K562 (cell line): ENCODE results near the gene TMX4.

Experiments
- ARID2 ChIP-seq: fragments of 450-650 bp; IDR thresholded peaks from 2 replicates; pipeline ENCODE4 v1.6.1; 2017; ENCODE audit warnings: antibody characterized with exemption, mild to moderate bottlenecking
- EP300 ChIP-seq: IDR thresholded peaks from 2 replicates; pipeline ENCODE4 v1.6.1; 2012; ENCODE audit warnings: low read length, improper control_type of control experiment
- EZH2 ChIP-seq: IDR thresholded peaks from 2 replicates; pipeline ENCODE4 v1.6.1; 2012; ENCODE audit warnings: low read depth, mild to moderate bottlenecking, inconsistent platforms, low read length, borderline replicate concordance
- HMG20A ChIP-seq: fragments of 450-650 bp; formaldehyde crosslinking; conservative IDR thresholded peaks from 2 replicates; pipeline ENCODE4 v1.4.0; 2020; ENCODE audit warnings: mild to moderate bottlenecking, mixed read lengths
- JUNB ChIP-seq: fragments of 450-650 bp; formaldehyde crosslinking; conservative IDR thresholded peaks from 2 replicates; pipeline ENCODE4 v1.4.0; 2020; ENCODE audit warnings: mild to moderate bottlenecking
- NFYB ChIP-seq: IDR thresholded peaks from 2 replicates; pipeline ENCODE4 v1.6.1; 2011; ENCODE audit warnings: mild to moderate bottlenecking, moderate library complexity; ENCODE audit not compliant: insufficient read length; ENCODE audit errors: extremely low read depth
- TBP ChIP-seq: optimal IDR thresholded peaks from 2 replicates; pipeline ENCODE3; 2011; ENCODE audit warnings: low read depth, low read length, improper control_type of control experiment
- ZBTB17 ChIP-seq: fragments of 450-650 bp; formaldehyde crosslinking; IDR thresholded peaks from 2 replicates; pipeline ENCODE4 v1.4.0; 2020; ENCODE audit warnings: mild to moderate bottlenecking
- TF ChIP-seq, protein P1 (sequence below): fragments of 250-450 bp; sonication (Bioruptor Pico); IDR thresholded peaks from 2 replicates; pipeline ENCODE4 v1.9.0; 2021; ENCODE audit warnings: mild to moderate bottlenecking
- TF ChIP-seq, protein P2 (sequence below), 2 experiments: fragments of 450-650 bp; formaldehyde crosslinking in 1 of 2; IDR thresholded peaks; 2 replicates each; pipeline versions ENCODE4 v1.4.0 to v1.6.1; 2014 to 2020; ENCODE audit warnings: mild to moderate bottlenecking in 2 of 2, borderline replicate concordance in 1 of 2, low read depth in 1 of 2
- TF ChIP-seq, protein P3 (sequence below): fragments of 150-350 bp; conservative IDR thresholded peaks from 2 replicates; pipeline ENCODE4 v1.6.1; 2014; ENCODE audit warnings: low read length

DNA sequence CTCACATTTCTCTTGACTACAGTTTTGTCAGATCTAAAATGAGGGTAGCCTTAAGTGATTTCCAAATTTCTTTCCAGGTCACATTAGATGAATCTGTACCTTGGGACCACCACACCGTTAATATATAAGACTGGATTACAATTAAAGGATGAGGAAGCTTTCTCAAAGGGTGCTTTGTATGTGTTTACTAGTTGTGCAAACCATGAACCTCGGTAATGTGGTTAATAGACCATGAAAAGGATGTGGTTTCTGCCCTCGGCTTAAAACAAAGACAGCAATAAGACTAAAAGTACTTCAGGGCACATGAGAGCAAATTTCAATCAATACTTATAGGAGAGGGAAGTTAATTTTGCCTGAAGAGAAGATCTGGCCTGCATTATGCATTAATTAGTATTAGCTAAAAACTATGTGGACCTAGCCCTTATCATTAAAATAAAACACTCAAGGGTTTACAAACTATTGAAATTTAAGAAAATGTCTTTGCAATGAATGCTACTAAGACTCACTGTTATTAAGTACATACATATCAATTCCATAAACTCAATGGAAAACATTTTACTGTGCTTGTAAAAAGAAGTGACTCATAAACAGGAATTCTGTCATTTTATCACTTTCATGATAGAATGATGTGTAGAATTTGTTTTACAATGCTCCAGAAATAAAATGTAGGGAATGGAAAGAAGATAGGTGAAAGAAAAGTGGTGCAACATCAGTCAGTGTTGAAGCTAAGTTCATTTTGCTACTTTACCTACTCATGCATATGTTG is 936 bp upstream of the TMX4 start:
- TF ChIP-seq TBP, result no peak
- no peak for TF ChIP-seq EZH2
- no peak for TF ChIP-seq JUNB
- no peak for TF ChIP-seq ZBTB17
- TF ChIP-seq, protein P1, sequence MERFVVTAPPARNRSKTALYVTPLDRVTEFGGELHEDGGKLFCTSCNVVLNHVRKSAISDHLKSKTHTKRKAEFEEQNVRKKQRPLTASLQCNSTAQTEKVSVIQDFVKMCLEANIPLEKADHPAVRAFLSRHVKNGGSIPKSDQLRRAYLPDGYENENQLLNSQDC (CRISPR knock-in tag), result no peak
- no peak for TF ChIP-seq NFYB
- TF ChIP-seq, protein P2, sequence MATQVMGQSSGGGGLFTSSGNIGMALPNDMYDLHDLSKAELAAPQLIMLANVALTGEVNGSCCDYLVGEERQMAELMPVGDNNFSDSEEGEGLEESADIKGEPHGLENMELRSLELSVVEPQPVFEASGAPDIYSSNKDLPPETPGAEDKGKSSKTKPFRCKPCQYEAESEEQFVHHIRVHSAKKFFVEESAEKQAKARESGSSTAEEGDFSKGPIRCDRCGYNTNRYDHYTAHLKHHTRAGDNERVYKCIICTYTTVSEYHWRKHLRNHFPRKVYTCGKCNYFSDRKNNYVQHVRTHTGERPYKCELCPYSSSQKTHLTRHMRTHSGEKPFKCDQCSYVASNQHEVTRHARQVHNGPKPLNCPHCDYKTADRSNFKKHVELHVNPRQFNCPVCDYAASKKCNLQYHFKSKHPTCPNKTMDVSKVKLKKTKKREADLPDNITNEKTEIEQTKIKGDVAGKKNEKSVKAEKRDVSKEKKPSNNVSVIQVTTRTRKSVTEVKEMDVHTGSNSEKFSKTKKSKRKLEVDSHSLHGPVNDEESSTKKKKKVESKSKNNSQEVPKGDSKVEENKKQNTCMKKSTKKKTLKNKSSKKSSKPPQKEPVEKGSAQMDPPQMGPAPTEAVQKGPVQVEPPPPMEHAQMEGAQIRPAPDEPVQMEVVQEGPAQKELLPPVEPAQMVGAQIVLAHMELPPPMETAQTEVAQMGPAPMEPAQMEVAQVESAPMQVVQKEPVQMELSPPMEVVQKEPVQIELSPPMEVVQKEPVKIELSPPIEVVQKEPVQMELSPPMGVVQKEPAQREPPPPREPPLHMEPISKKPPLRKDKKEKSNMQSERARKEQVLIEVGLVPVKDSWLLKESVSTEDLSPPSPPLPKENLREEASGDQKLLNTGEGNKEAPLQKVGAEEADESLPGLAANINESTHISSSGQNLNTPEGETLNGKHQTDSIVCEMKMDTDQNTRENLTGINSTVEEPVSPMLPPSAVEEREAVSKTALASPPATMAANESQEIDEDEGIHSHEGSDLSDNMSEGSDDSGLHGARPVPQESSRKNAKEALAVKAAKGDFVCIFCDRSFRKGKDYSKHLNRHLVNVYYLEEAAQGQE (IDR thresholded peaks at IDR 0.05; ENCODE audit: borderline replicate concordance), result no peak
- TF ChIP-seq, protein P2 (CRISPR knock-in tag; IDR thresholded peaks at IDR 0.05; ENCODE audit: low read depth), result no peak
- no peak for TF ChIP-seq EP300
- TF ChIP-seq, protein P3, sequence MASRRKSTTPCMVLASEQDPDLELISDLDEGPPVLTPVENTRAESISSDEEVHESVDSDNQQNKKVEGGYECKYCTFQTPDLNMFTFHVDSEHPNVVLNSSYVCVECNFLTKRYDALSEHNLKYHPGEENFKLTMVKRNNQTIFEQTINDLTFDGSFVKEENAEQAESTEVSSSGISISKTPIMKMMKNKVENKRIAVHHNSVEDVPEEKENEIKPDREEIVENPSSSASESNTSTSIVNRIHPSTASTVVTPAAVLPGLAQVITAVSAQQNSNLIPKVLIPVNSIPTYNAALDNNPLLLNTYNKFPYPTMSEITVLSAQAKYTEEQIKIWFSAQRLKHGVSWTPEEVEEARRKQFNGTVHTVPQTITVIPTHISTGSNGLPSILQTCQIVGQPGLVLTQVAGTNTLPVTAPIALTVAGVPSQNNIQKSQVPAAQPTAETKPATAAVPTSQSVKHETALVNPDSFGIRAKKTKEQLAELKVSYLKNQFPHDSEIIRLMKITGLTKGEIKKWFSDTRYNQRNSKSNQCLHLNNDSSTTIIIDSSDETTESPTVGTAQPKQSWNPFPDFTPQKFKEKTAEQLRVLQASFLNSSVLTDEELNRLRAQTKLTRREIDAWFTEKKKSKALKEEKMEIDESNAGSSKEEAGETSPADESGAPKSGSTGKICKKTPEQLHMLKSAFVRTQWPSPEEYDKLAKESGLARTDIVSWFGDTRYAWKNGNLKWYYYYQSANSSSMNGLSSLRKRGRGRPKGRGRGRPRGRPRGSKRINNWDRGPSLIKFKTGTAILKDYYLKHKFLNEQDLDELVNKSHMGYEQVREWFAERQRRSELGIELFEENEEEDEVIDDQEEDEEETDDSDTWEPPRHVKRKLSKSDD, result no peak
- TF ChIP-seq HMG20A (CRISPR knock-in tag), result no peak
- no peak for TF ChIP-seq ARID2
